Activated effector memory CD4-positive, alpha-beta T cell treated with Interleukin-2 at 50 U/mL for 16 hours (primary cell): Measurements from ENCODE around the gene TMEM115.
A peak's percentile ranks its signal among the peaks of the same experiment; 100 is the strongest.

Experiments
- DNase-seq: peaks from one replicate; pipeline ENCODE4 v3.0.0-alpha.2; 2020

The TMEM115 gene

GRCh38 chr3:50358911-50359759 lies at the start of gene TMEM115:
TSS of gene TMEM115 (minus strand) at chr3:50359521. CDS start at chr3:50359063, 458 bp downstream.
- peak; percentile 90 for DNase-seq

GRCh38 chr3:50408443-50408944 lies 49.2 kb upstream of the TMEM115 start:
- no peak for DNase-seq

GRCh38 chr3:50406487-50406886 lies 47.2 kb upstream of the TMEM115 start:
- no peak for DNase-seq

GRCh38 chr3:50405249-50405648 lies 45.9 kb upstream of the TMEM115 start:
- no peak for DNase-seq

- DNase-seq: no peak
Measured at GRCh38 chr3:50401978-50402595, 42.8 kb upstream of the TMEM115 start.

- DNase-seq: no peak
Measured at GRCh38 chr3:50396502-50396901, 37.2 kb upstream of the TMEM115 start.

- DNase-seq: no peak
Measured at GRCh38 chr3:50395070-50395860, 35.9 kb upstream of the TMEM115 start.

- no peak for DNase-seq
Measured at GRCh38 chr3:50393061-50393460, 33.7 kb upstream of the TMEM115 start.

GRCh38 chr3:50392101-50392715 lies 32.9 kb upstream of the TMEM115 start:
- DNase-seq: no peak

- DNase-seq: no peak
Measured at GRCh38 chr3:50390508-50391224, 31.3 kb upstream of the TMEM115 start.

- DNase-seq: no peak
Measured at GRCh38 chr3:50389414-50389767, 30.1 kb upstream of the TMEM115 start.

- no peak for DNase-seq
Measured at GRCh38 chr3:50388720-50389413, 29.5 kb upstream of the TMEM115 start.

GRCh38 chr3:50388016-50388719 lies 28.8 kb upstream of the TMEM115 start:
- no peak for DNase-seq

- no peak for DNase-seq
Measured at GRCh38 chr3:50385754-50386153, 26.4 kb upstream of the TMEM115 start.

- DNase-seq: no peak
Measured at GRCh38 chr3:50383750-50384149, 24.4 kb upstream of the TMEM115 start.

- no peak for DNase-seq
Measured at GRCh38 chr3:50382722-50383121, 23.4 kb upstream of the TMEM115 start.

GRCh38 chr3:50381383-50381782 lies 22.1 kb upstream of the TMEM115 start:
- no peak for DNase-seq

GRCh38 chr3:50380405-50381085 lies 21.2 kb upstream of the TMEM115 start:
- no peak for DNase-seq

- DNase-seq: no peak
Measured at GRCh38 chr3:50378757-50379156, 19.4 kb upstream of the TMEM115 start.

GRCh38 chr3:50378024-50378423 lies 18.7 kb upstream of the TMEM115 start:
- DNase-seq: no peak
